Ascending aorta (tissue), 2 donors: ENCODE measurements around the gene GPC5. TPM values are rescaled to one million over a fixed set of nuclear protein-coding genes. Genes with fewer than 3 reads are reported as not detected.

Experiments
- DNase-seq, 2 donors: peaks; one replicate each; pipeline ENCODE4 v3.0.0-alpha.2; 2019; ENCODE audit warnings: low spot score in 2 of 2
- H3K27ac ChIP-seq, 2 donors: fragments of 200-600 bp; sonication (generic); one replicate each; pipeline ENCODE4 v1.5.1; 2016 to 2017; ENCODE audit warnings: mild to moderate bottlenecking in 1 of 2
- H3K27me3 ChIP-seq: fragments of 200-600 bp; sonication (generic); one replicate; pipeline ENCODE4 v1.5.1; 2017
- H3K36me3 ChIP-seq, 2 donors: fragments of 200-600 bp; sonication (generic); one replicate each; pipeline ENCODE4 v1.5.1; 2016
- H3K4me1 ChIP-seq, 2 donors: fragments of 200-600 bp; sonication (generic); one replicate each; pipeline ENCODE4 v1.5.1; 2016 to 2017; ENCODE audit warnings: mild to moderate bottlenecking in 1 of 2
- H3K4me3 ChIP-seq, 2 donors: fragments of 200-600 bp; sonication (generic); one replicate each; pipeline ENCODE4 v1.5.1; 2016 to 2017; ENCODE audit warnings: mild to moderate bottlenecking in 1 of 2
- H3K9me3 ChIP-seq, 2 donors: fragments of 200-600 bp; sonication (generic); one replicate each; pipeline ENCODE4 v1.5.1; 2016
- CTCF ChIP-seq, 3 experiments: fragments of 200-600 bp in 2 of 3; fragments of 450-650 bp in 1 of 3; sonication (generic) in 2 of 3; IDR thresholded peaks; one replicate each; pipeline ENCODE4 v1.5.1; 2016 to 2019; ENCODE audit warnings: antibody characterized with exemption in 3 of 3, mild to moderate bottlenecking in 1 of 3, moderate library complexity in 1 of 3
- intact Hi-C: fragments of 100-400 bp; cut with DNase I; formaldehyde crosslinking; loops from one replicate; pipeline ENCODE4 v1.15.1; 2023
- total RNA-seq: library from RNA; depleted of rRNA; stranded (reverse); fragments of >200 nt; gene quantifications from one replicate; pipeline ENCODE4 v1.1.0, GENCODE V29; 2016

GPC5 gene
- total RNA-seq, 1 donor from 2014 or later, result not detected

GRCh38 chr13:91704398-91704797 is 306.0 kb downstream of the GPC5 start:
- no peak overlapping the region for H3K4me3 ChIP-seq
- no peaks in the 10 kb centered on the region for H3K36me3 ChIP-seq
- intact Hi-C loops, result no loop called here
- TF ChIP-seq CTCF (IDR thresholded peaks at IDR 0.05), result no peak
- H3K9me3 ChIP-seq, result no peaks in the 10 kb centered on the region
- no peaks in the 10 kb centered on the region for H3K27me3 ChIP-seq
- DNase-seq, result no peak
- H3K27ac ChIP-seq, result no peak overlapping the region
- H3K4me1 ChIP-seq, result no peaks in the 10 kb centered on the region

GRCh38 chr13:91708558-91708957 is 310.1 kb downstream of the GPC5 start:
- no peak for DNase-seq
- TF ChIP-seq CTCF (IDR thresholded peaks at IDR 0.05), result no peak
- intact Hi-C loops, result no loop called here
- H3K27me3 ChIP-seq, result no peaks in the 10 kb centered on the region
- H3K4me3 ChIP-seq, result no peak overlapping the region
- H3K27ac ChIP-seq, result no peak overlapping the region
- no peaks in the 10 kb centered on the region for H3K4me1 ChIP-seq
- H3K9me3 ChIP-seq, result no peaks in the 10 kb centered on the region
- H3K36me3 ChIP-seq, result no peaks in the 10 kb centered on the region

DNA sequence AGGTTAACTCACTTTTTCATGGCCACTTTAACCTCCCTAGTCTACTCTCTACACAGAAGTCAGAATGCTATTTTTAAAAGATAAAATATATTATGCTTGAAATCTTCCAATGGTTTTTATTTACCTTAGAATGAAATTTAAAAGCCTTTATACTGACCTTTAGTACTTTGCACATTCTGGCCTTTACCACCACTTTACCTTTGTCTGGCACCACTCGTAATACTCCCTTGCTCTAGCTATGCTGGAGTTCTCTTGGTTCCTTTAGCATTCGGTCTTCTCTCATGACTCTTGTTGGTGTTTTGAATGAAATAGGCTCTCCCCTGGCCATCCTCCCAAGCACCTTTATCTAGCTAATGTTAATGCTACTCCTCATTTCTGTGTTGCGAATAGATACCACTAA is 310.8 kb downstream of the GPC5 start:
- intact Hi-C loops, result no loop called here
- no peaks in the 10 kb centered on the region for H3K9me3 ChIP-seq
- no peaks in the 10 kb centered on the region for H3K36me3 ChIP-seq
- H3K27ac ChIP-seq, result no peak overlapping the region
- H3K4me3 ChIP-seq, result no peak overlapping the region
- no peak for DNase-seq
- no peak for TF ChIP-seq CTCF (IDR thresholded peaks at IDR 0.05)
- H3K4me1 ChIP-seq, result no peaks in the 10 kb centered on the region
- H3K27me3 ChIP-seq, result no peaks in the 10 kb centered on the region

GRCh38 chr13:91710733-91711132 is 312.3 kb downstream of the GPC5 start:
- intact Hi-C loops, result no loop called here
- H3K27me3 ChIP-seq, result no peaks in the 10 kb centered on the region
- no peaks in the 10 kb centered on the region for H3K4me1 ChIP-seq
- H3K27ac ChIP-seq, result no peak overlapping the region
- TF ChIP-seq CTCF (IDR thresholded peaks at IDR 0.05), result no peak
- no peak overlapping the region for H3K4me3 ChIP-seq
- H3K9me3 ChIP-seq, result no peaks in the 10 kb centered on the region
- no peaks in the 10 kb centered on the region for H3K36me3 ChIP-seq
- DNase-seq, result no peak

GRCh38 chr13:91714855-91715254 is 316.4 kb downstream of the GPC5 start:
- Histone ChIP-seq H3K4me3 (no peak overlapping the region), H3K9me3 (no peaks in the 10 kb centered on the region), H3K27ac (no peak overlapping the region), H3K27me3 (no peaks in the 10 kb centered on the region), H3K36me3 (no peaks in the 10 kb centered on the region), H3K4me1 (no peaks in the 10 kb centered on the region)
- intact Hi-C loops, result no loop called here
- TF ChIP-seq CTCF (IDR thresholded peaks at IDR 0.05), result no peak
- no peak for DNase-seq

- DNase-seq, result no peak
- intact Hi-C loops, result no loop called here
- no peak overlapping the region for H3K27ac ChIP-seq
- no peak for TF ChIP-seq CTCF (IDR thresholded peaks at IDR 0.05)
- H3K4me3 ChIP-seq, result no peak overlapping the region
- H3K27me3 ChIP-seq, result no peaks in the 10 kb centered on the region
- H3K4me1 ChIP-seq, result no peaks in the 10 kb centered on the region
- no peaks in the 10 kb centered on the region for H3K36me3 ChIP-seq
- H3K9me3 ChIP-seq, result no peaks in the 10 kb centered on the region
Observed at GRCh38 chr13:91716436-91717065, 318.1 kb downstream of the GPC5 start.
